Endodermal cell (in vitro differentiated cells): ENCODE measurements around the gene GABRR2. TPM values are rescaled to one million over a fixed set of nuclear protein-coding genes. Genes with fewer than 3 reads are reported as not detected.

ENCODE experiments used
- DNase-seq: peaks from one replicate; pipeline ENCODE4 v3.0.0-alpha.2; 2017
- H3K27ac ChIP-seq: 2 replicates; pipeline ENCODE4 v1.5.1; 2013; ENCODE audit warnings: mild to moderate bottlenecking, low read depth, low read length, moderate library complexity
- H3K27me3 ChIP-seq: 2 replicates; pipeline ENCODE4 v1.6.1; 2013; ENCODE audit warnings: mild to moderate bottlenecking, low read length, moderate library complexity; ENCODE audit not compliant: insufficient read depth, control insufficient read depth, poor library complexity, severe bottlenecking
- H3K36me3 ChIP-seq: 2 replicates; pipeline ENCODE4 v1.7.0; 2013; ENCODE audit warnings: mild to moderate bottlenecking, low read length, moderate library complexity; ENCODE audit not compliant: control insufficient read depth, insufficient read depth
- H3K4me1 ChIP-seq: one replicate; pipeline ENCODE4 v1.7.0; 2013; ENCODE audit warnings: low read length; ENCODE audit not compliant: control insufficient read depth, insufficient read depth
- H3K4me3 ChIP-seq: 2 replicates; pipeline ENCODE4 v1.5.1; 2013; ENCODE audit warnings: mild to moderate bottlenecking, low read length, moderate library complexity
- H3K9ac ChIP-seq: 2 replicates; pipeline ENCODE4 v1.6.1; 2013; ENCODE audit warnings: mild to moderate bottlenecking, low read length, moderate library complexity; ENCODE audit not compliant: poor library complexity, severe bottlenecking; ENCODE audit errors: extremely low read depth
- H3K9me3 ChIP-seq: 2 replicates; pipeline ENCODE4 v1.6.1; 2013; ENCODE audit warnings: mild to moderate bottlenecking, low read length, moderate library complexity; ENCODE audit not compliant: control insufficient read depth
- H3K27ac Mint-ChIP-seq: 2 replicates; pipeline ENCODE4 v1.8.0; 2020; ENCODE audit warnings: mixed read lengths
- H3K27me3 Mint-ChIP-seq: 2 replicates; pipeline ENCODE4 v1.8.0; 2021; ENCODE audit warnings: mild to moderate bottlenecking, mixed read lengths; ENCODE audit not compliant: insufficient read depth
- H3K36me3 Mint-ChIP-seq: 2 replicates; pipeline ENCODE4 v1.8.0; 2020; ENCODE audit warnings: low read depth, mixed read lengths
- H3K4me1 Mint-ChIP-seq: 2 replicates; pipeline ENCODE4 v1.8.0; 2020; ENCODE audit warnings: mixed read lengths
- H3K4me3 Mint-ChIP-seq: 2 replicates; pipeline ENCODE4 v1.8.0; 2020; ENCODE audit warnings: mild to moderate bottlenecking, moderate library complexity, mixed read lengths
- H3K9me3 Mint-ChIP-seq: 2 replicates; pipeline ENCODE4 v1.8.0; 2020; ENCODE audit warnings: mild to moderate bottlenecking, mixed read lengths
- WGBS, 2 experiments: methylation state at CpG; one replicate each; pipeline versions ENCODE4 v1.1.5 to v1.1.7; 2013; ENCODE audit warnings: missing lambda C conversion rate in 2 of 2, mixed read lengths in 1 of 2; ENCODE audit not compliant: insufficient coverage in 1 of 2, insufficient read length in 1 of 2; 5-methylcytosine and 5-hydroxymethylcytosine counted together
- total RNA-seq, 2 donors: library from RNA; stranded (reverse); fragmentation: NEBNext Ultra II Directional in 1 of 2; extraction: Animal tissue kit (Norgen Biotek cat#: 25700) in 1 of 2; gene quantifications; 2 replicates in 1 of 2; 3 replicates in 1 of 2; pipeline ENCODE4 v1.2.1, GENCODE V29; 2021
- TF ChIP-seq, protein P1 (sequence below): fragments of 200-600 bp; sonication (generic); conservative IDR thresholded peaks from 2 replicates; pipeline ENCODE4 v1.5.0; 2021; ENCODE audit warnings: antibody characterized with exemption, mild to moderate bottlenecking

The GABRR2 gene
- total RNA-seq, 2 donors from 2014 or later: 0.15 to 0.27 TPM

DNA sequence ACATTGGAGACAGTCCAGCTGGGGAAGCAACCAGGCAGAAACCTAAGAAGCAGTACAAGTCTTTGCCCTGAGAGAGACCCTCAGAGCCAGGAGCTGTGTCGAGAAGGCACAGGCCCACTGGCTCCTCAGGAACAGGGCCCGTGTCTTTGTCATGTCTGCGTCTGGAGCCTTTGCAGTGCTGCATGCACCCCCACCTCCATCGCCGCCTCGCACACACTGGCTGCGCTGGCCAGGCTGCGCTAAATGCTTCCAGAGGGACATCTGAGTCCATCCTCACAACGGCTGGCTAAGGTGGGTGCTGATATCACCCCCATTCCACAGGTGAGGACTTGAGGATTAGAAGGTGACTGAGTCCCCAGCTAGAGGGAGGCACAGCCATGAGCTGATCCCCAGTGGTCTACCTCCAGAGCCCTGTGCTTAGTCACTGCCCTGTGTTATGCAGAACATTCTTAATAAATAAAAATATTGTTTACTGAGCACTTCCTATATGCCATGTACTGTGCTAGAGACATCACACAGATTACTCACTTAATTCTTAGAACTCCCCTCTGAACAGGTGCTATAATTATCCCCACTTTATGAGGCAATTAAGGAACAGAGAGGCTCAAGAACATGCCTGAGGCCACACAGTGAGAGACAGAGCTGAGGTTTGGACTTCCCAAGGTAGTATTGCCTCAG is 27.6 kb downstream of the GABRR2 start:
- 95 to 96% methylated on average over 9 of the region's 9 CpGs for WGBS, 2 experiments
- H3K36me3 Mint-ChIP-seq: no peaks in the 10 kb centered on the region
- H3K4me1 ChIP-seq: no peaks in the 10 kb centered on the region
- H3K27ac Mint-ChIP-seq: no peak overlapping the region
- H3K4me3 ChIP-seq: no peak overlapping the region
- no peak overlapping the region for H3K4me3 Mint-ChIP-seq
- DNase-seq: no peak
- H3K9ac ChIP-seq: no peak overlapping the region
- H3K27me3 Mint-ChIP-seq: peaks cover 14% of the 10 kb centered on the region
- no peaks in the 10 kb centered on the region for H3K4me1 Mint-ChIP-seq
- no peaks in the 10 kb centered on the region for H3K9me3 ChIP-seq
- no peaks in the 10 kb centered on the region for H3K27me3 ChIP-seq
- no peaks in the 10 kb centered on the region for H3K9me3 Mint-ChIP-seq
- no peak overlapping the region for H3K27ac ChIP-seq
- no peaks in the 10 kb centered on the region for H3K36me3 ChIP-seq
- TF ChIP-seq, protein P1, sequence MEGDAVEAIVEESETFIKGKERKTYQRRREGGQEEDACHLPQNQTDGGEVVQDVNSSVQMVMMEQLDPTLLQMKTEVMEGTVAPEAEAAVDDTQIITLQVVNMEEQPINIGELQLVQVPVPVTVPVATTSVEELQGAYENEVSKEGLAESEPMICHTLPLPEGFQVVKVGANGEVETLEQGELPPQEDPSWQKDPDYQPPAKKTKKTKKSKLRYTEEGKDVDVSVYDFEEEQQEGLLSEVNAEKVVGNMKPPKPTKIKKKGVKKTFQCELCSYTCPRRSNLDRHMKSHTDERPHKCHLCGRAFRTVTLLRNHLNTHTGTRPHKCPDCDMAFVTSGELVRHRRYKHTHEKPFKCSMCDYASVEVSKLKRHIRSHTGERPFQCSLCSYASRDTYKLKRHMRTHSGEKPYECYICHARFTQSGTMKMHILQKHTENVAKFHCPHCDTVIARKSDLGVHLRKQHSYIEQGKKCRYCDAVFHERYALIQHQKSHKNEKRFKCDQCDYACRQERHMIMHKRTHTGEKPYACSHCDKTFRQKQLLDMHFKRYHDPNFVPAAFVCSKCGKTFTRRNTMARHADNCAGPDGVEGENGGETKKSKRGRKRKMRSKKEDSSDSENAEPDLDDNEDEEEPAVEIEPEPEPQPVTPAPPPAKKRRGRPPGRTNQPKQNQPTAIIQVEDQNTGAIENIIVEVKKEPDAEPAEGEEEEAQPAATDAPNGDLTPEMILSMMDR: no peak

DNA sequence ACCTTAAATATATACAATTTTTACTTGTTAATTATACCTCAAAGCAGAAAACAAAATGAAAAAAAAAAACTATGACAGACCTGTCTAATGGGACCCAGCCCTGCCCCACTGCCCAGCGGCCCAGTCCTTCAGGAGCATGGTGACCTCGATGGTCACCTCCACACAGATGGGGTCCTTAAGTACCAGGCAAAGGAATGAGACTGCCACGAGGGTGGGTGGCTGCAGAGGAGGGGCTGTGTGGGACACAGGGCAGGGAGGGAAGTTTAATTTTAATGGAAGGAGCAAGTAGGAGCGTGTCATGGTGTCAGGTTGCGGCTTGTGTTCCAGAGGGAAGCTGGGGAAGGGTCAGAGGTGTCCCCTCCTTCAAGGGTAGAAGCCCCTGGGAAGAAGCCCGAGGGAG is 28.6 kb downstream of the GABRR2 start:
- no peak for DNase-seq
- H3K4me1 ChIP-seq: no peaks in the 10 kb centered on the region
- H3K4me3 ChIP-seq: no peak overlapping the region
- H3K4me1 Mint-ChIP-seq: no peaks in the 10 kb centered on the region
- TF ChIP-seq, protein P1: no peak
- no peak overlapping the region for H3K9ac ChIP-seq
- 73 to 79% methylated on average over 5 to 6 of the region's 6 CpGs for WGBS, 2 experiments
- H3K36me3 ChIP-seq: no peaks in the 10 kb centered on the region
- H3K27me3 Mint-ChIP-seq: peaks cover 13% of the 10 kb centered on the region
- H3K27ac Mint-ChIP-seq: no peak overlapping the region
- no peaks in the 10 kb centered on the region for H3K27me3 ChIP-seq
- no peaks in the 10 kb centered on the region for H3K9me3 Mint-ChIP-seq
- H3K36me3 Mint-ChIP-seq: no peaks in the 10 kb centered on the region
- no peak overlapping the region for H3K27ac ChIP-seq
- no peak overlapping the region for H3K4me3 Mint-ChIP-seq
- H3K9me3 ChIP-seq: no peaks in the 10 kb centered on the region

DNA sequence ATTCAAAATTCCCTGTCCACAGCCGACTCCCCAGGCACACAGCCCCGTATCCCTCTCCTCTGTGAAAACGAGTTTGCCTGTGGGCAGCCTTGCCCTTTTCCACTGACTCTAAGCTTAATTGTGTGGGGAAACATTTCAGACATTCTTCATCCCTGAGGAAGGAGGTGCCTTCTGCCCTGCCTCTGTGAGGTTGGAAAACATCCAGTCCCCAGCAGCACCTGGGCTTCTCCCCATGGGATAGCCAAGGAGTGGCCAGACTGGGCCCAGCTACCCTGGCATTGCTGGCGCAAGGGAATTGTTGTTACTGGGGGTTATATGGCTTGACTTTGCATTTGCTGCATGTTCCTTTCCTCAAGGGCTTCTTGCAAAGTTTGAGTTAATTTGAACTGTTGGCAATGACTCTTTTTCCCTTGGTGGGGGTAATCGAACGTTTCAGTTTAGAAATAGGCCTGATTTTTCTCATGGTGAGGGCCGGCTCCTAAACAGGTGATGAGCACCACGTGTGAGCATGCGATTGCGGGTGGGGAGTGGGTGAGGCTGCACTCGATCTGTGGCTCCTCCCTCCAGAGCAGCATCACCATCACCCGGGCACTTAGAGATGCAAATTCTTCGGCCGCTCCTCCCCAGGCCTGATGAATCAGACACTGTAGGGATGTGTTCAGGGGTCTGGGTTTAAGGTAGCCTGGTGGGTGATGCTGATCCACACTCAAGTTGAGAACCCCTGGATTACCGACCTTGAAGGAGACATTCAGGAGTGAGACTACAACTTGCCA is 29.9 kb downstream of the GABRR2 start:
- DNase-seq: no peak
- Histone ChIP-seq H3K4me1 (no peaks in the 10 kb centered on the region), H3K4me3 (no peak overlapping the region), H3K36me3 (no peaks in the 10 kb centered on the region), H3K27ac (no peak overlapping the region), H3K9me3 (no peaks in the 10 kb centered on the region), H3K9ac (no peak overlapping the region), H3K27me3 (no peaks in the 10 kb centered on the region)
- no peak overlapping the region for H3K27ac Mint-ChIP-seq
- WGBS, 2 experiments: 68 to 83% methylated on average over 7 to 15 of the region's 15 CpGs
- H3K9me3 Mint-ChIP-seq: no peaks in the 10 kb centered on the region
- no peaks in the 10 kb centered on the region for H3K36me3 Mint-ChIP-seq
- TF ChIP-seq, protein P1: no peak
- no peaks in the 10 kb centered on the region for H3K4me1 Mint-ChIP-seq
- H3K27me3 Mint-ChIP-seq: peaks cover 3% of the 10 kb centered on the region
- H3K4me3 Mint-ChIP-seq: no peak overlapping the region
